Prostate gland (tissue), 2 donors: ENCODE measurements around the gene CPLX1.

Experiments
- CTCF ChIP-seq, 4 experiments: fragments of 200-600 bp in 2 of 4; fragments of 450-650 bp in 2 of 4; sonication (generic) in 2 of 4; IDR thresholded peaks; 1 replicate in 3 of 4; 2 replicates in 1 of 4; pipeline ENCODE4 v1.5.1; 2016 to 2019; ENCODE audit warnings: antibody characterized with exemption in 4 of 4, mild to moderate bottlenecking in 2 of 4, moderate library complexity in 2 of 4
- POLR2AphosphoS5 ChIP-seq: sonication (generic); formaldehyde crosslinking; IDR thresholded peaks from one replicate; pipeline ENCODE4 v1.6.1; 2017; ENCODE audit warnings: antibody characterized with exemption

- TF ChIP-seq CTCF (IDR thresholded peaks at IDR 0.05): no peak
- TF ChIP-seq POLR2AphosphoS5: no peak
Observed at GRCh38 chr4:857461-857860, 31.5 kb upstream of the CPLX1 start.
